DMS153 treated with DMSO at 0.1 percent for 48 hours (cell line): Measurements from ENCODE around the gene DYTN.
"Not testable (repeated sequence)": the region's sequence is repeated elsewhere in the genome, so short reads cannot be mapped to it uniquely, and the experiment has no call there.

Experiments
- DNase-seq: peaks from one replicate; lab custom pipeline; 2025; ENCODE audit not compliant: unreplicated experiment; lab: John Stamatoyannopoulos, UW

DYTN gene

GRCh38 chr2:206718296-206718695, at the start of gene DYTN:
TSS of gene DYTN (minus strand) at chr2:206718396. CDS start at chr2:206718279, 117 bp downstream.
- DNase-seq: no peak

- DNase-seq: no peak
Observed at GRCh38 chr2:206766057-206766930, 48.1 kb upstream of the DYTN start.

- peak; percentile 92 for DNase-seq
Observed at GRCh38 chr2:206765242-206766056, 47.3 kb upstream of the DYTN start, which contains the start of the genes FASTKD2 and MDH1B. TSS of gene FASTKD2 (plus strand) at chr2:206765606. CDS start at chr2:206766694, 1,088 bp downstream. TSS of gene MDH1B (minus strand) at chr2:206765328. CDS start at chr2:206765271, 57 bp downstream.

GRCh38 chr2:206764673-206765241, 46.6 kb upstream of the DYTN start:
- no peak for DNase-seq

- no peak for DNase-seq
Observed at GRCh38 chr2:206756816-206757215, 38.6 kb upstream of the DYTN start.

- no peak for DNase-seq
Observed at GRCh38 chr2:206740800-206741199, 22.6 kb upstream of the DYTN start.

GRCh38 chr2:206739271-206739670, 21.1 kb upstream of the DYTN start:
- no peak for DNase-seq

GRCh38 chr2:206736935-206737334, 18.7 kb upstream of the DYTN start:
- DNase-seq: no peak

- no peak for DNase-seq
Observed at GRCh38 chr2:206733341-206733740, 15.1 kb upstream of the DYTN start.

- no peak for DNase-seq
Observed at GRCh38 chr2:206728277-206729199, 10.3 kb upstream of the DYTN start.

GRCh38 chr2:206727287-206727686, 9.1 kb upstream of the DYTN start:
- DNase-seq: no peak

- no peak for DNase-seq
Observed at GRCh38 chr2:206723288-206723687, 5.1 kb upstream of the DYTN start.

GRCh38 chr2:206721256-206721920, 3.2 kb upstream of the DYTN start:
- no peak for DNase-seq

GRCh38 chr2:206716623-206717022, 1.6 kb downstream of the DYTN start:
- DNase-seq: no peak

GRCh38 chr2:206715183-206715582, 3.0 kb downstream of the DYTN start:
- DNase-seq: not testable (repeated sequence)

- DNase-seq: no peak
Observed at GRCh38 chr2:206713746-206714145, 4.5 kb downstream of the DYTN start.

- no peak for DNase-seq
Observed at GRCh38 chr2:206708286-206708685, 9.9 kb downstream of the DYTN start.

- DNase-seq: no peak
Observed at GRCh38 chr2:206707164-206707701, 11.0 kb downstream of the DYTN start.

- no peak for DNase-seq
Observed at GRCh38 chr2:206701952-206702605, 16.1 kb downstream of the DYTN start.
